Stimulated activated CD8-positive, alpha-beta memory T cell treated with anti-CD3 and anti-CD28 coated beads, Interleukin-4, amount 100 ng/mL, for 48 hours (primary cell): Measurements from ENCODE around the gene PRG3.

Experiments used
- DNase-seq: peaks from one replicate; pipeline ENCODE4 v3.0.0-alpha.2; 2020

PRG3 gene, protein sequence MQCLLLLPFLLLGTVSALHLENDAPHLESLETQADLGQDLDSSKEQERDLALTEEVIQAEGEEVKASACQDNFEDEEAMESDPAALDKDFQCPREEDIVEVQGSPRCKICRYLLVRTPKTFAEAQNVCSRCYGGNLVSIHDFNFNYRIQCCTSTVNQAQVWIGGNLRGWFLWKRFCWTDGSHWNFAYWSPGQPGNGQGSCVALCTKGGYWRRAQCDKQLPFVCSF

DNA sequence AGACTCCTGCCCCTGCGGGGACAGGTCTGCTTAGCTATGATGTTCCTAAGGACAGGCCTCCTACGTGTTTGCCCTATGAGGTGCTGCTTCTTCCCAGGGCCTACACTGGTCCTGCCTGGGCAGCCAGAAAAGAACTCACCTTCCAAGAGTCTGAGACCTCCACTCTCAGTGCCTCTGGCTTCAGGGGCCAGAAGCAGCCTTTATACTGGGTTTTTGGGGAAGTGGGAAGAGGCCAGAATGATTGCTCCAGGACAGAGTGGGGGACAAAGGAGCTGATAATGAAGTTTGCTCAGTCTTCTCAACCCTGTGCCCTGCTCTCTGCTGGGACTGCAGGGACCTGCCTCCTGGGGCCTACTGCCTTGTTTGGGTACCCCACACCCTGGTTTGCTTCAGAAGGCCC lies at the start of gene PRG3:
Gene PRG3, minus strand, starts transcription at position 176 of the 400 bp plus-strand sequence. CDS start 442 bp downstream, outside the sequence.
- DNase-seq, result no peak

DNA sequence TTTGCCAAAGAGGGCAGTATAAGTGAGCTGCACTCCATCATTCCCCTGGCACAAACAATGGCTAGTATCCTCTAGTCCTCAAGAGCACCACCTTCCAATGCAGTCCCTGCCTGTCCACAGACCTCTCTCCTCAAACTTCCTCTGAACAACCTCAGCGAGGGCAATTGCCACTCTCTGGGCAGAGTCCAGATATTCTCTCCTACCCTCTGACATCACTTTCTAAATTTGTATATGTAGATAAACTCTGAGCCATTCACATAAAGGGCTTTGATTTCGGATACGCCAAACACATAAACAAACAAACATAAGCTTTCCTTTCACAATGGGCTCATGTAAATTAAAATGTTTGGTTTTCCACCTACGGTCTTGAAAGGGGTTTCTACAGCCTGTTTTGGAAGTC lies 49.0 kb upstream of the PRG3 start:
- no peak for DNase-seq

DNA sequence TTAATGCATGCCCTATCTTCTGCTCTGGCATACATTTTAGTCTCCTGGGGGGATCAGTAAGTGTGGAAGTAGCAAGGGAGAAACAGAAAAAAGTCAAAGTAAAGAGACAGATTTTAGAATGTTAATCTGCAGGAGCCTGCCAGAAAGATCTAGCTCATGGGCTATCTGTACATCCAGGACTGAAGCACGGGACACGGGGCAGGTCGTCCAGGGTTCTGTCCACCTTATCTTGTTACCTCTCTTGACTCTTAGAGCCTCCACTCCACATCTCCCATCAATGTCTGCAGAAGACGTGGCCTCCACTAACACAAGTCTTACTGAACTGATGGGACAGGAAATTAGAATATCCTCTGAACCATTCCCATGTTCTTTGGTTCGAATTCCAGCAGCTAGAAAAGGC lies 47.7 kb upstream of the PRG3 start:
- DNase-seq, result no peak

DNA sequence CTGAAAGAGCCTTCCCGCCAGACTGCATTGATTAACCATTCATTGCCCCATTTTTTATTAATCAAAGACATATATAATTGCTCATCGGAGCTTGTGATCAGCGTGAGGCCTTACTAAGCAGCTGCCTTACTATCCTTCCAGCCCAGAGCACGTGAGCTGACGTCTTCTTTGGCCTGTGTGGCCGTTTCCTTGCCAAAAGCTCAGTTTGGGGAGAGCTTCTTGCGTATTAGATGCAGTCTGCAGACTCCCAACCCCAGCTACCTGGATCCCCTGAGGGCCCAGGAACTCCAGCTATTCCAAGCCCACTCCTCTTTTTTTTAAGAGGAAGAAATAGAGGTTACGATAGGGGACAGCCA lies 46.8 kb upstream of the PRG3 start:
- no peak for DNase-seq

DNA sequence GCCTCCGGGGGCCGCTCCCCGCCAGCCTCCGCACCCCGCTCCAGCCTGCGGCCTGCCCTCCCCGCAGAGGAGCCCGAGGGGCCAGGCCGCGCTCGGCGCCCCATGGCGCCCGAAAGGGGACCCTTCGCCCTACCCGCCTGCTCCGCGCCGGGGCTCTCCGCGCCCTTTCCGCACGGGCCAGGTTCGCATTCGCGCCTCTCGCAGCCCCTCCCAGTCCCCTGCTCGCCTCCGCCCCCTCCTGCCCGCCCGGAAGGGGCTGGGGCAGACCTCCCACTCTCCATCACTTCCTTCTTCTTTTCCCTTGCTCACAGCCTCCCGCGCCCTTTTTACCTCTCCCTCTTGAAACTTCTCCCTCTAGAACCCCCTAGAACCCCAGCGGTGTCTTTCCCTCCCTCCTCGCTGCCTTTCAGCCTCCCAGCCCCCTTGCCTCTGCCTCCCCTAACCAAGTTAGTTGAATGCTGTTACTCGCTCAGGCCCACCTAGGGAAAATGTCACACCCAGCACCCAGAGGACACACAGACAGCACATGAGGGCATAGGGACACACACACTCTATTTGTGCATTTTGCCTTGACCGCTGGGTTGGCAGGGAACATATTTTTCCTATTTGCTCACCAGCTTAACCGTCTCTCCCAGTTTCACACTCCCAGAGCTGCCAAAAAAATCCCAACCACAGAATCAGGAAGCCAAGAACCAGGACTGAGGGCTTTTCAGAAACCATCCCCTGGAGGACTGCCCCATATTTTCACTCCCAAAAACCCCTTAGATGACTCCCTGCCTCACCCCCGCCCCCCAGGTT lies 46.2 kb upstream of the PRG3 start, which contains the start of gene SLC43A3:
Gene SLC43A3, minus strand, starts transcription at position 193 of the 798 bp plus-strand sequence. CDS start 949 bp downstream, outside the sequence.
- DNase-seq, result peak; percentile 87

DNA sequence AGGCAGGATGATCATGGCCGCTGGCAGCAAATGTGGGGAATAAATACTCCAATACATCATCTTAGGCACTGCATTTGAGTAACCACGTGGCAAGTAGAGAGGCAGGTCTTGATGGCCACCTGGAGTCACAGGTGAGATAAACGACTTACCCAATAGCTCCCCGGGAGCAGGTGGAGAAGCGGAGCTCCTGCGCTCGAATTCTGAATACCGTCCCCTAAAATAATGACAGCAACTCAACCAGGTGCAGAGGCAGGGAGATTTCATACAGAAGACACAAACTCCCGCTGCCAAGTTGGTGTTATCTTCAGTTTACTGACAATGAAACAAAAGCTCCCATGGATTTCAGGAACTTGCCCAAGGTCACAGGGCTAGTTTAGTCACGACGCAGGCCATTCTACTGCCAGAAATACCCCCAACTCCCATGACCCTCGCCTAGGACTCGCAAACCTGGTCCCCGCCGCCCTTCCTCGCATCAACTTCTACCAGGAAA lies 45.5 kb upstream of the PRG3 start:
- peak; percentile 40 for DNase-seq

DNA sequence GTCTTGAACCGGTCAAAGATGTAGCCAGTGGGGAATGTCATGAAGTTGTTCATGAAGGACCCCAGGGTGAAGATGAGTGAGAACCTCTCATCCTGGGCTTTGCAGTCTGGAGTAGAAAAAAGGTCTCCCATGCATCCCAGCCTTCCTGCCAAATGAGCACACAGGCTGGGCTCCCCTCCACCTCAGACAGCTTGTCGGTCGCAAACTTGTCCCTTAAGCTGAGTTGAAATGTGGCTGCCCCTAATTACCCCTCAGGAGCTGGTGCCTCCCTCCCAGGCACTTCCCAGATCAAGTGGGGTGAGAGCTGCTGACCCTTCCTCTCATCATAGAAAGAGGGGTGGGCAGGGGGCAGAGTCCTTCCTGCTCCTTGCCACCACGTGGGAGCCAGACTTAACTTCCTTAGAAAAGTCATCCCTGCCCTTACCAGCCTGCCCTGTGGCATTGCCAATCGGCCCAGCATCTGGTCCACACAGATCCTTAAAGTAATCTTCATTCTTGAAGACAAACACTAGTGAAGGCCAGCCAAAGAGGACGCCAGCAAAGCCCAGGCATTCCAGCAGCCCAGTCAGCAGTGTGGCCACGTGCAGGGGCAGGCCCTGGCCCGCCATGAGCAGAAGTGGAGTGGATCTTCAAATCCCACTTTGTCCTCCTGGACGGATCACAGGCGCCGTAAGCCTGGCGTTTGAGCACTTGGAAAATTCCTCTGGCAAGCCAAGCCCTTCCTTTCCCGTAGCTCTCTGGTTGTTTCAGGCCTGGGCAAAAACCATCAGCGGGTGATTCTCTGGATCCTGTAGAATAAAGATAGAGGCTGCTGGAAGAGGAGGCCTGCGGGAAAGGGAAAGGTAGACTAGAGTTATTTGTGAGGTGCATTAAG lies 44.9 kb upstream of the PRG3 start:
- DNase-seq, result peak; percentile 46

DNA sequence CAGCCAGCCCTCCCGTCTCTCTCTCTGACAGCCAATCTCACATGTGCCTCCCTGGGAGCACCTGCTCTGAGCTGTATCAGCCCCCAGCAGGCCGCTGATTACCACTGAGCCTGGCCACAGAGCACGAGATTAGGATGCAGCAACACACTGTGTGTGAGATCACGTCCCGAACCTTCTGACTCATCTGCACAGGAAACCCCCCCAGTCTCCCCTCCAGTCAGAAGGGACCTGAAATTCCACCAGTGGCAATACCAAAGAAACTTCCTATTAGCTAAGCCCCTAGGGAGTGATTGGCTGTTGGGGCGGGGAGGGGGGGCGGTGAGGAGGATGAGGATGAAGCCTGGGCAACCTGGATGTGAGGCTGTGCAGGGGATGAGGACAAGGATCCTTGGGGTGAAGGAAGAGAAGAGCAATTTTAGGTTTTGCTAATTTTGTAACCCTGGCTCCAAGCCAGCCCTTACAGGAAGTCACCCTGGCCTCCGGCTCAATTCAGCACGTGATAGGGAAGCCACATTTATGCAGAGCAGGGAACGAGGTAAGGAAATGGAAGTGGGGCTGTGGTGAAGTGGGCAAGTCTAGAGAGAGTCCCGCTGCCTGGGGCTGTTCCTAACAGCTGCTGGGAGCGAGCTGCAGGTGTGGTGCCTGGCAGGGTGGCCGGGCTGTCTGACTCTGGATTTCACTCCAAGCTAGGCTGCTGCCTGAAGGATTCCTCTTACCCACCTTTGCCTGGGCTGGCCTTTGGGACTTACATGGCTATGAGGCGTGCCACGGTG lies 44.0 kb upstream of the PRG3 start:
- peak; percentile 90 for DNase-seq

DNA sequence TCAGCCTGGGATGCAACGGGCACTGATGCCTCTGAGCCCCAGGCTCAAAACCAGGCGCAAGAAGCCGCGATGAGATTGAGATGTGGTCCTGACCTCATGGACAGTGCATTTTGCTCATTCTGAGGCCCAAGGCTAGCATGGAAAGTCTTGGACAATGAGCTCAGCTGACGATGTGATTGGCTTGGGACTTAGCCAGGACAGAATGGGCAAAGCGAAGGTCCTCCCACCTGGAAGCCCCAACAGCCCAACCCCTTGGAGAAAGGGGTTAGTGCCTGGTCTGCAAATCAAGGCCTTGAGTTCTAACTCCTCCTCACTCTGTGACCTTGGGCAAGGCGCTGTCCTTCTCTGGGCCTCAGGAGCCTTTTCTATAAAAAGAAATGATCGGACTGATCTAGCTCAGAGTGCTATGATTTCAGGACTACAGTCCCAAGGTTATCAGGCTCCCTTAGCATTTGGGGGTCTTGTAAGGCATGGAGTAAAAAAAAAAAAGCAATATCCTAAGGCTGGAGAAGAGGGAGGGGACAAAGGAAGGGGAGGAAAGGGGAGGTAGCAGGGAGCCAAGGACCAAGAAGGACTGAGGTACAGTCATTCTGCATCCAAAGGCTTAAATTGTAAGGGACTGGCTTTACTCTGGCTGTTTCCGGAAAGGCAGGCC lies 43.3 kb upstream of the PRG3 start:
- no peak for DNase-seq

DNA sequence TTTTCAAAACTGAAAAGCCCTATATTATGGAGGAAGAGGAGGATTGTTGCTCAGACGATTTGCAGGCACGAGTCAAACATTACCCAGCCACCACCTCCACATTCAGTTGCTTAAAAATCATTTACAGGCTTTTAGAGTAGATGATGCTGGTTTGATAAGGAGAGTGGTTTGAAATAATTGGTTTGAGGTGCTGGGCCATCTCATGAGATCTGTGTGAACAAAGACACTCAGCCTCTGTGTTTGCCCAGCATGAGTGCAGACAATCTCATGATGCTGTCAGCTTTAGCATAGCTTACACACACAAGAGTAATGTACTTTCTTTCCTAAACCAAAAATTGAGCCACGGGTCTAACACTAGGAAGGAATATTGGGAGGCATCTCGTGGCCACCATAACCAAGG lies 41.7 kb upstream of the PRG3 start:
- no peak for DNase-seq

DNA sequence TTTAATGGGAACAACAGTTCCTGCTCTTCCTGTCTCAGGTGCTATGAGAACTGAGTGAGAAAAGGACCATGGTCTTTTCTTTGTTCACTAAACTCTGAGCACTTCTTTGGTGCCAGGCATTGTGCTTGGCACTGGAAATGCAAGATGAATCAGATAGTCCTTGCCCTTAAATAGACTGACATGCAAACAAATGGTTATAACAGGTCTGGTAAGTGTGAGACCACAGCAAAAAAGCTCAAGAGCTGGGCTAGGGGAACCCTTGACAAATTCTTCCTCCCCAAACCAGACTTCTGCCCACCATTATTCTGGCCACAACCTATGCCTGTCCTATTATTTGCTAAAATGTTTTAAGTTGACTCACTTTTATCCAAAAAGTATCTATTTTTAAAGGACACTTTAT lies 40.9 kb upstream of the PRG3 start:
- DNase-seq, result no peak

DNA sequence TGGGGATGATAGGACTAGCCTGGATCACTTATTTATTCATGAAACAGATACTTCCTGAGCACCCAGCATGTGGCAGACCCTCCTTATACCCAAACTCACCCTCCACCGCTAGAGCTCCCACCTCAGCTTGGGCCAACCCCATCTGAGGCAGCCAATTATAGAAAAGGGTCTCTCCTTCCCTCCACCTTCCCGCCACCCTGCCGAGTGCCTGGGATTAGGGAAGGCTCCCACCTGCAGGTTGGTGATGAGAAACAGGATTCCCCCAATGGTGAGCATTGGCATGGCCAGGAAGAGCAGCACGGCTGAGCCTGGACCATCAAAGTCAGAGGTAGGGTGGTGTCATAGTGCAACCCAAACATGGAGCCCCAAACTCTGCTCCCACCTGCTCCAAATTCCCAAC lies 40.1 kb upstream of the PRG3 start:
- no peak for DNase-seq

DNA sequence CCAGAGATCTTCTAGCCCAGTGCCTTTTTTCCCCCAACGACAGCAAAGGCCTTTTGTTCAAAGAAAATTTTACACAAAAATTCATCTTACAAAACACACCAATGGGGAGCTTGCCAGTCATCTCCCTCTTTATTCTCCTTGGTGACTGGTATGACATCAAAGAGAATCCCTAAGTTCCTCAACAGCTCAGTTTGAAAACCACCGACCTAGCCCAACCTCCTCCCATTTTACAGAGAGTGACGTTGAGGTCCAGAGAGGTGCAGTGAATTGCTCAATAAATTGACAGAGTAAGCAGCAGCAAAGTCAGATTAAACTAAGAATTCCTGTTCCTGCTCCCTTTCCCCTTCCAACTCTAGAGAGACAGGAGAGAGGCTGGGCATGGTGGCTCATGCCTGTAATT lies 38.2 kb upstream of the PRG3 start:
- no peak for DNase-seq

DNA sequence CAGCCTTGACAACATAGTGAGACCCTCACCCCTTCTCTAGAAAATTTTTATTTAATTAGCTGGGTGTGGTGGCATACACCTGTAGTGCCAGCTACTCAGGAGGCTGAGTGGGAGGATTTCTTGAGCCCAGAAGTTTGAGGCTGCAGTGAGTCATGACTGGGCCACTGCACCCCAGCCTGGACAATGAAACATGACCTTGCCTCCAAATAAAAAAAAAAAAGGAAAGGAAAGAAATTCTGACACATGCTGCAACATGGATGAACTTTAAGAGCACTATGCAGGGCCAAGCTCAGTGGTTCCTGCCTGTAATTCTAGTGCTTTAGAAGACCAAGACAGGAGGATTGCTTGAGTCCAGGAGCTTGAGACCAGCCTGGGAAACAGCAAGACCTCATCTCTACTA lies 37.2 kb upstream of the PRG3 start:
- DNase-seq, result no peak

DNA sequence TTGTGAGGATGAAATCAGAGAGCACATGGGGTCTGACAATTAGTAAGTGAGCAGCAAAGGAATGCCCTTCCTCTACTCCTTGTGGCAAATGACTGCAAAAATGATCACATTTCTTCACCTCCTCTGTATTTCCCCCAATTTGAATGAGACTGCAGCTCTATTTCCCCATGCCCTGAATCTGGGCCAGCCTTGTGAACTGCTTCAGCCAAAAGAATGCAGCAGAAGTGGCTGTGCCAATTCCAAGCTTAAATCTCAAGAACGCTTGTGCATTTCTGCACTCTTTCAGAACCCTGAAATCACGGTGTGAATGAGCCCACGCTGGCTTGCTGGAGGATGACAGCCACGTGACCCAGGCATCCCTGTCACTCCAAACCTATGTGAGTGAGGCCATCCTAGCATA lies 36.1 kb upstream of the PRG3 start:
- DNase-seq, result no peak

DNA sequence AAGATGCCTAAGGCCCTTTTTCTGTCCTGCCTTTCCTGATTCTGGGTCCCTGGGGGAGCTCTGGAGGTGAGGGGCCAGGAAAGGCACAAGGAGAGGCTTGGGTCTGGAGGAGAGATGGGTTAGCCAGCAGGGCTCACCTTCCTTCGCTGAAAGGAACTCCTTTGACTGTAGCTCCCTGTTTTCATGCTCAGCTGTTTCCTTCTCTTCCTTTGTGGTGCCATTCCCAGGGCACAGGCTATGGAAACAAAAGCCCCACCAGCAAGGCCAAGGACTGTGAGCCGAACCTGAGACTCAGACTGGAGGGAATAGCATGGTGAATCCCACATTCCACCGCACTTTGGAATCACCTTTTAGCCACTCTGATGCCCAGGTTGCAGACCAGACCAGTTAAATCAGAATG lies 35.5 kb upstream of the PRG3 start:
- no peak for DNase-seq

DNA sequence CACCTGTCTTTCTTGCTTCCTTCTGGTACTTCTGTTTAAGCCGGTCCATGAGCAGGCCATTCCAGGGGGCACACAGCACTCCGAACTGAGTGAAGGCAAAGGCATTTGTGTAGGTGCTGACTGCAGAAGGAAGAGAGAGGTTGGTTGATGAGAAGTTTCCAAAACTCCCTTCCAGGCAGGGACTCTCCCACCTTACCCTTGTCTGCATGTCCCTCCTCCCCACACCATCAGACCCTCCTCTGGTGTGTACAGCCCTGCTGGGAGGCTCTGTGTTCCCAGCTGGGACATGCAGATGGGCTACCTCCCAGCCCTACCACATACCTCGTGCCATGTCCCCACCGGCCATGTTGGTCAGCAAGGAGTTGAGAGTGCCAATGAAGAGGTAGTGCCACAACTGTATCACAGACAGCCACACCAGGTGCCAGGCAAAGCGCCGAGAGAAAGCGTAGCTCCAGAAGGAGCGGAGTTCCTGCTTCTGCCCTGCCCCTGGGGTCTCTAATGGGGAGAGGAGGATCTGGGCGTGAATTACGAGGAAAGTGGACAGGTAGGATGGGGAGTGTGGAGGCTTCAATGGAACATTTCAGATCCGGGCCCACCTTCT lies 33.8 kb upstream of the PRG3 start:
- DNase-seq, result no peak

DNA sequence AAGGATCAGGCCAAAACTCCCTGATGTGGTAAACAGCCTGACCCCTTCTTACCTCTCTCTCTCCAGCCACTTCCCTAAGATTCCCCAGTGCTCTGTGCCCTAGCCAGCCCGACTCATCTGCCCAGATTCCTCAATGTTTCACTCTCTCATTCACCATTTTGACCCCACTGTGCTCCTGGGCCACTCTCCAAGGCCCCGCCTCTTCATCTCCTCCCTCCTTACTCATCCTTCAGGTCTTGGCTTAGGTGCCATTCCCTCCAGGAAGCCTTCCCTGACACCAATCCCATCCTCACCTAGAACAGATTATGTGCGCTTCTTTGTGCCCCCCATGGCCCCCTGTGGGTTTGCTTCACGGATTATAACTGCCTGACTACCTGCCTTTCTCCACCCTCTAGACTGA lies 32.7 kb upstream of the PRG3 start:
- no peak for DNase-seq

DNA sequence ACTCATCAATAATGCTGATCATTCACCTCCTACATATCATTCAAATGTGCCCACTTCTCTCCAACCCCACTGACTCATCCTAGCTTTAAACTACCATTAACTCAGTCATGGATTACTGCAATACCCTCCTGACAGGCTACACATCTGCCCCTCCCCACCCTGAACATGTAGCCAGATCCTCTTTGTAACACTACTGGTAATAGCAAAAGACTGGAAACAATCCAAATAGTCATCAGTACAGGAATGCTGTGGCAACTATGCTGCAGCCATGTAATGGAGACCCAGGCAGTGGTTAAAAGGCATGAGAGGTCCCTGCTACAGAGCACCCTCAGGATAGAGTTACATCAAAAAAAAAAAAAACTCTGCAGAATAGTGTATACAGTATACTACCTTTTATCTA lies 29.3 kb upstream of the PRG3 start:
- no peak for DNase-seq

DNA sequence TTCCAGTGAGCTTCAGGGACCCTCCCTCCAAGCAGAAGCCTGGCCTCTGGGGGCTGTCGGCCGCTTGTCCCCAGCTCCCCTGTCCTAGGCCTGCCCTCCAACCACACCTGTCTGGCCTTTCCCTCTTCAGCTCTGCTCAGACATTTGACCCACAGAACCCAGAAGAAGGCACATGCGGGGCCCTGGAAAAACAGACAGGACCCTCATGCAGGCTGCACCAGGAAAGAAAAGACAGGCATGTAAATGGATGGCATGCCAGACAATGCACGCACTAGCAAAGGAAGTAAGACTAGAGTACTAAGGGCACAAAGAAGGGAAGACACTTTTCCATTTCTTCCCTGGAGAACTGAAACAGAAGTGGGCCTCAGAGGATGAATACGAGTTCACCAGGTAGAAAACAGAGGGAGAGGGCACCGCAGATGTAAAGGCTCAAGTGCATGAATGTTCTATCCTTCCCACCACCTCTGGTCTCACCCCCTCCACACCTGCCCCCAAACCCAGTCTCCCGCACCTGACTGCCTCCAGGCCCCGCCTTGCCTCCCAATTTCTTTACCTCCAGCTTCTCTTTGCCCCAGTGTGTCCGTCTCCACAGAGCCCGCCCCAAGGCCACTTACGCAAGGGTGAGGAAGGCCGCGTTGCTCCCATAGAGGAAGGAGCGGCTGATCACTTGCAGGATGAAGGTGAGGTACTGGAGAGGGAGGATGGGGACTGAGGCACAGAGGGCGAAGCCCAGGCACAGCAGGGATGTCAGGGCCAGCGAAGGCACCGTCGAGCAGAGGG lies 28.6 kb upstream of the PRG3 start:
- DNase-seq, result no peak

DNA sequence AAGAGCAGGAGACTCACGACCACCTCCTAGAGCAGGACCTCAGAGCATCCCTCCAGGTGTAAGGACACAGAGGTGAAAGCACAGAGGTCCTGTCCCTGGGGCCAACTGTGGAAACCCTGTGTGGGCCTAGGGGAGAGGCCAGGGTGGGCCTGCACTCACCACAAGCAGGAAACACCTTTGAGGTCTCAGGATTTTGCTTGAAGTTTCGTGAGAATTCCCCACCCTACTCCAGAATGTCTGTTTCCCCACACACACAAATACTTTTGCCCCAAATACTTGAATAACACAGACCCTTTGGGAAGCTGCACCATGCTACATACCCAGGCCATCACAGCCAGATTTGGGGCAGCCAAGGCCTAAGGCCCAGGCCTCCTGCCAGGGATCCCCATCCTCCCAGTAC lies 27.8 kb upstream of the PRG3 start:
- DNase-seq, result no peak
